ENCODE data around the gene DOHH. TPM values are rescaled to one million over a fixed set of nuclear protein-coding genes. Genes with fewer than 3 reads are reported as not detected.
A peak's percentile ranks its signal among the peaks of the same experiment; 100 is the strongest.
"Not testable (repeated sequence)": the region's sequence is repeated elsewhere in the genome, so short reads cannot be mapped to it uniquely, and the experiment has no call there.

DOHH gene
- total and polyA plus RNA-seq, 4 experiments from 2014 or later, result 3.1 to 13.0 (median 8.3) TPM

DNA sequence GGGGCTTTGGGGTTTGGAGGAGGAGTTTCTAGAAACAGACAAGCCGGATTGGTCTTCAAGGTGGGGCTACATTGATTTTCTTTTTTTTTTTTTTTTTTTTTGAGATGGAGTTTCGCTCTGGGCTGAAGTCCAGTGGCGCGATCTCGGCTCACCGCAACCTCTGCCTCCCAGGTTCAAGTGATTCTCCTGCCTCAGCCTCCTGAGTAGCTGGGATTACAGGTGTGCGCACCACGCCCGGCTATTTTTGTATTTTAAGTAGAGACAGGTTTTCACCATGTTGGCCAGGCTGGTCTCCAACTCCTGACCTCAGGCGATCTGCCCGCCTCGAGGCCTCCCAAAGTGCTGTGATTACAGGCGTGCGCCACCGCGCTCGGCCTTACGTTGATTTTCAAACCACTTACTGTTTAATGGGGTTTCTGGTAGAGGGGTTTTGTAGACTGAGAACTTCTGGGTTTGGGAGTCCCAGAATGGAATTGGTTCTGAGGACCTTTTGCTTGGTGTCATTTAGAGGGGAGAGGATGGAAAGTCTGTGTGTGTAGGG, 7.7 kb upstream of the DOHH start:
- Mint-ChIP-seq H3K4me3 (peak overlapping the region in 7 of 8 donors; percentile 57 to 90 (median 69)), H3K36me3 (peaks cover 6 to 29% of the 10 kb centered on the region in 2 donors), H3K27ac (peak overlapping the region; percentile 9 to 78 (median 62)), H3K4me1 (peaks cover 31 to 72% (median 52%) of the 10 kb centered on the region in 4 donors)
- H3K4me3 ChIP-seq (ENCODE audit: low read length in 2 of 2); H3K27me3 ChIP-seq (ENCODE audit: insufficient read depth, low read length); H3K9me3 Mint-ChIP-seq; H3K9me3 ChIP-seq (ENCODE audit: control insufficient read depth in 1 of 2, low read length in 2 of 2); H3K36me3 ChIP-seq (ENCODE audit: insufficient read depth, low read length); DNase-seq; CTCF ChIA-PET (ENCODE audit: partially characterized antibody); H3K27me3 Mint-ChIP-seq; POLR2A ChIA-PET (ENCODE audit: partially characterized antibody); H3K27ac ChIP-seq (ENCODE audit: low read depth, low read length): not testable (repeated sequence)
- intact Hi-C loops (cut with micrococcal nuclease), result loop anchor here (5.0 kb wide), 1 partner anchor 64 kb away; the partner anchor contains the start of gene HMG20B
- H3K4me1 ChIP-seq (ENCODE audit: insufficient read depth, low read length), result peaks cover 52% of the 10 kb centered on the region

DNA sequence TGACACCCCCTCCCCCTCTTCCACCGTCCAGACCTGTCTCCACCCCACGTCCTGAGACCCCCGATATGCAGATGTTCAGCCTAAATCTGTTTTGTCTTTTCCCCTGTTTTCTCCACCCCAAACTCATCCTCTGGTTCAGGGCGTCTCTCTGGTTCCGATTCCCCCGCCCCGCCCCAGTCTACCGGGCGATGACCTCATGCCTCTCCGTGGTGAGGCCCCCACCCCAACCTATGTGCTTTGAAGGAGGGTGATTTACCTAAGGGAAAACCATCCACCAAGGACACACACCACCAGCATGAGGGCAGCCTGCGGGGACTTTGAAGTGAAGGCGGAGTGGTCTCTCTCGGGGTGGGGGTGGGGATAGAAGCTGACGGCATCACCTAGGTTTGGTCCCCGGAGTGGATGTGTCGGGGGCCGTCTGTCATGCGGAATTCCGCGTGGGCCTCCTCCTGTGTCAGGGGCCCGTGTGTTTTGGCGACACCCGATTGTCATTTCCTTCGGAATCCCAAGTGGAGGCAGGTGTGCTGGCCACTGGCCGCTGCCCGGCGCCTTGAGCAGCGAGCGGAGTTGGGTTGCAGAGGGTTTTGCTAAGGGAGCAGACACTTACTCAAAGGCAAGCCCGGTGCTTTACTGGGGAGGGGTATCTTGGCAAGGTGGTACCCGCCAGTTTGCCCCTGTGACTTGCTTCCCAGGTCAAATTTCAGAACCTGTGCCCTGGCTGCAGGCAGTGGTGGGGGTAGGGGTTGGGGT, 7.1 kb upstream of the DOHH start:
- intact Hi-C loops (cut with micrococcal nuclease), result loop anchor here (2.0 to 5.0 kb wide), 2 partner anchors 47 to 65 kb away; partner anchors contain the start of gene HMG20B
- peaks cover 6 to 28% of the 10 kb centered on the region in 2 donors for H3K36me3 Mint-ChIP-seq
- H3K27ac Mint-ChIP-seq, result peak overlapping the region; percentile 84 to 97 (median 93)
- Histone ChIP-seq H3K9me3 (ENCODE audit: control insufficient read depth in 1 of 2, low read length in 2 of 2) (no peaks in the 10 kb centered on the region), H3K4me3 (ENCODE audit: low read length in 2 of 2) (peak overlapping the region; percentile 47 to 75), H3K4me1 (ENCODE audit: insufficient read depth, low read length) (peaks cover 52% of the 10 kb centered on the region), H3K36me3 (ENCODE audit: insufficient read depth, low read length) (peaks cover 7% of the 10 kb centered on the region), H3K27me3 (ENCODE audit: insufficient read depth, low read length) (no peaks in the 10 kb centered on the region), H3K27ac (ENCODE audit: low read depth, low read length) (peak overlapping the region; percentile 91)
- H3K27me3 Mint-ChIP-seq, result no peaks in the 10 kb centered on the region
- H3K4me1 Mint-ChIP-seq, result peaks cover 31 to 72% (median 51%) of the 10 kb centered on the region in 4 donors
- peak overlapping the region; percentile 87 to 93 (median 90) for H3K4me3 Mint-ChIP-seq
- CTCF ChIA-PET (ENCODE audit: partially characterized antibody), result no interaction called here
- H3K9me3 Mint-ChIP-seq, result peaks cover 0 to 2% (median 0%) of the 10 kb centered on the region in 8 donors
- DNase-seq, result peak; percentile 28 to 78 (median 29)
- POLR2A ChIA-PET (ENCODE audit: partially characterized antibody), result interaction anchor here (1.3 kb wide), 1 partner anchor 50 kb away, joined by 4 read pairs; no protein-coding TSS in a partner anchor

- Mint-ChIP-seq H3K4me3 (peak overlapping the region; percentile 87 to 94 (median 90)), H3K27me3 (no peaks in the 10 kb centered on the region), H3K9me3 (peaks cover 0 to 2% (median 0%) of the 10 kb centered on the region in 8 donors), H3K4me1 (peaks cover 30 to 67% (median 46%) of the 10 kb centered on the region in 4 donors), H3K36me3 (peaks cover 6 to 27% of the 10 kb centered on the region in 2 donors), H3K27ac (peak overlapping the region; percentile 84 to 97 (median 94))
- peak; percentile 22 to 67 (median 27) for DNase-seq
- Histone ChIP-seq H3K27me3 (ENCODE audit: insufficient read depth, low read length) (no peaks in the 10 kb centered on the region), H3K27ac (ENCODE audit: low read depth, low read length) (peak overlapping the region; percentile 91), H3K36me3 (ENCODE audit: insufficient read depth, low read length) (peaks cover 3% of the 10 kb centered on the region), H3K9me3 (ENCODE audit: control insufficient read depth in 1 of 2, low read length in 2 of 2) (no peaks in the 10 kb centered on the region), H3K4me1 (ENCODE audit: insufficient read depth, low read length) (peaks cover 48% of the 10 kb centered on the region), H3K4me3 (ENCODE audit: low read length in 2 of 2) (peak overlapping the region; percentile 47 to 75)
- ChIA-PET CTCF (ENCODE audit: partially characterized antibody) (no interaction called here), POLR2A (ENCODE audit: partially characterized antibody) (interaction anchor here (0.6 to 1.7 kb wide), 7 partner anchors 9 to 72 kb away, joined by 3 to 6 read pairs (median 4); no protein-coding TSS in a partner anchor)
- intact Hi-C loops (cut with micrococcal nuclease), result loop anchor here (1.0 to 5.0 kb wide), 4 partner anchors 48 to 121 kb away; partner anchors contain the start of gene HMG20B
These were observed 6.2 kb upstream of the DOHH start for GRCh38 chr19:3506384-3507340.

GRCh38 chr19:3505598-3506383, 5.3 kb upstream of the DOHH start, which contains the start of gene FZR1:
Gene FZR1, plus strand, starts transcription at chr19:3506311. Its CDS starts 16,679 bp downstream, at chr19:3522990.
- POLR2A ChIA-PET (ENCODE audit: partially characterized antibody), result interaction anchor here (0.6 to 1.7 kb wide), 10 partner anchors 9 to 469 kb away, joined by 3 to 6 read pairs (median 4); partner anchors contain the start of gene MFSD12
- peak within 1 kb of the TSS; percentile 73 to 77 for H3K4me3 ChIP-seq (ENCODE audit: low read length in 2 of 2)
- no peaks in the 10 kb centered on the region for H3K9me3 ChIP-seq (ENCODE audit: control insufficient read depth in 1 of 2, low read length in 2 of 2)
- Mint-ChIP-seq H3K36me3 (peaks cover 6 to 27% of the 10 kb centered on the region in 2 donors), H3K27ac (peak within 1 kb of the TSS; percentile 96 to 99 (median 97)), H3K4me1 (peaks cover 33 to 62% (median 46%) of the 10 kb centered on the region in 4 donors), H3K4me3 (peak within 1 kb of the TSS; percentile 87 to 96 (median 92)), H3K27me3 (no peaks in the 10 kb centered on the region), H3K9me3 (peaks cover 0 to 2% (median 0%) of the 10 kb centered on the region in 8 donors)
- DNase-seq, result peak; percentile 99 to 100 (median 100)
- peaks cover 52% of the 10 kb centered on the region for H3K4me1 ChIP-seq (ENCODE audit: insufficient read depth, low read length)
- no peaks in the 10 kb centered on the region for H3K27me3 ChIP-seq (ENCODE audit: insufficient read depth, low read length)
- intact Hi-C loops (cut with micrococcal nuclease), result loop anchor here (1.0 to 5.0 kb wide), 4 partner anchors 49 to 122 kb away; partner anchors contain the start of gene HMG20B
- H3K27ac ChIP-seq (ENCODE audit: low read depth, low read length), result peak within 1 kb of the TSS; percentile 91
- peaks cover 3% of the 10 kb centered on the region for H3K36me3 ChIP-seq (ENCODE audit: insufficient read depth, low read length)
- CTCF ChIA-PET (ENCODE audit: partially characterized antibody), result no interaction called here

DNA sequence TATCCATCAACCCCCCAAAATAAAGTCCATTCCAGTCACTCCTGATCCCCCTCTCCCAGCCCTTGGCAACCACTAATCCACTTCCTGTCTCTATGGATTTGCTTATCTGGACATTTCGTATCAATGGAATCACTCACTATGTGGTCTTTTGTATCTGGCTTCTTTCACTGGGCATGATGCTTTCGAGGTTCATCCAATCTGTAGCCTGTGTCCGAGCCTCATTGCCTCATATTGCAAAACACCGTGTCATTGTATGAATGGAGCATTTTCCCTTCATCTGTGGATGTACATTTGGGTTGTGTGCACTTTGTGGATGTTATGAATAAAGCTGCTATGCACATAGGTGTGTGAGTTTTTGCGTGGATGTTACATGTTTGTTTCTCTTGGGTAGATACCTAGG, 4.3 kb upstream of the DOHH start:
- Mint-ChIP-seq H3K4me3 (peak overlapping the region in 7 of 8 donors; percentile 64 to 96 (median 91)), H3K27ac (peak overlapping the region; percentile 86 to 99 (median 97)), H3K27me3 (no peaks in the 10 kb centered on the region), H3K9me3 (peaks cover 0 to 6% (median 0%) of the 10 kb centered on the region in 8 donors), H3K4me1 (peaks cover 34 to 57% (median 43%) of the 10 kb centered on the region in 4 donors), H3K36me3 (peaks cover 6 to 27% of the 10 kb centered on the region in 2 donors)
- intact Hi-C loops (cut with micrococcal nuclease), result loop anchor here (5.0 kb wide), 1 partner anchor 68 kb away; the partner anchor contains the start of gene HMG20B
- ChIA-PET CTCF (ENCODE audit: partially characterized antibody) (interaction anchor here (0.8 to 1.3 kb wide), 3 partner anchors 19 to 84 kb away, joined by 3 to 4 read pairs (median 3); no protein-coding TSS in a partner anchor), POLR2A (ENCODE audit: partially characterized antibody) (interaction anchor here (0.6 to 1.0 kb wide), 3 partner anchors 8 to 468 kb away, joined by 3 to 4 read pairs (median 4); partner anchors contain the start of gene MFSD12)
- Histone ChIP-seq H3K27me3 (ENCODE audit: insufficient read depth, low read length) (no peaks in the 10 kb centered on the region), H3K36me3 (ENCODE audit: insufficient read depth, low read length) (no peaks in the 10 kb centered on the region), H3K27ac (ENCODE audit: low read depth, low read length) (no peak overlapping the region), H3K4me3 (ENCODE audit: low read length in 2 of 2) (no peak overlapping the region), H3K9me3 (ENCODE audit: control insufficient read depth in 1 of 2, low read length in 2 of 2) (no peaks in the 10 kb centered on the region), H3K4me1 (ENCODE audit: insufficient read depth, low read length) (peaks cover 47% of the 10 kb centered on the region)
- DNase-seq, result no peak
